Activated CD4-positive, alpha-beta T cell treated with anti-CD3 and anti-CD28 coated beads, Interleukin-2, amount 10 ng/mL, durations not matched to agents 7 days and 5 days (primary cell): Measurements from ENCODE around the gene SIGLEC7. TPM values are rescaled to one million over a fixed set of nuclear protein-coding genes. Genes with fewer than 3 reads are reported as not detected.
"Not testable (repeated sequence)": the region's sequence is repeated elsewhere in the genome, so short reads cannot be mapped to it uniquely, and the experiment has no call there.

Experiments
- CTCF ChIA-PET: fragments of 350-600 bp; sonication (Branson Sonifier 250); formaldehyde crosslinking; loops from one replicate; lab custom pipeline; 2021; ENCODE audit warnings: antibody characterized with exemption; lab: Charles Lee
- POLR2A ChIA-PET: fragments of 350-600 bp; sonication (Branson Sonifier 250); formaldehyde crosslinking; loops from one replicate; lab custom pipeline; 2021; ENCODE audit warnings: antibody characterized with exemption; lab: Charles Lee
- DNase-seq: peaks from one replicate; pipeline ENCODE4 v3.0.0-alpha.2; 2020
- H3K27ac Mint-ChIP-seq: one replicate; pipeline ENCODE4 v1.8.0; 2021; ENCODE audit warnings: mild to moderate bottlenecking, moderate library complexity, mixed read lengths
- H3K27me3 Mint-ChIP-seq: one replicate; pipeline ENCODE4 v1.8.0; 2021; ENCODE audit warnings: mixed read lengths
- H3K36me3 Mint-ChIP-seq: one replicate; pipeline ENCODE4 v1.8.0; 2021; ENCODE audit warnings: low read depth, mixed read lengths
- H3K4me1 Mint-ChIP-seq: one replicate; pipeline ENCODE4 v1.8.0; 2021; ENCODE audit warnings: mixed read lengths
- H3K4me3 Mint-ChIP-seq: one replicate; pipeline ENCODE4 v1.8.0; 2021; ENCODE audit warnings: mild to moderate bottlenecking, moderate library complexity, mixed read lengths
- H3K9me3 Mint-ChIP-seq: one replicate; pipeline ENCODE4 v1.8.0; 2021; ENCODE audit warnings: mixed read lengths
- total RNA-seq, 2 experiments: library from RNA; stranded (reverse); gene quantifications; one replicate each; pipeline ENCODE4 v1.2.3, GENCODE V29; 2021

The SIGLEC7 gene
- total RNA-seq, 2 experiments from 2014 or later, result not detected

- no peak for DNase-seq
- Mint-ChIP-seq H3K4me3 (peak overlapping the region; percentile 71), H3K4me1 (peaks cover 36% of the 10 kb centered on the region), H3K27ac (peak overlapping the region; percentile 54), H3K9me3 (no peaks in the 10 kb centered on the region), H3K36me3 (no peaks in the 10 kb centered on the region), H3K27me3 (peaks cover 20% of the 10 kb centered on the region)
- ChIA-PET POLR2A (no interaction called here), CTCF (interaction anchor here (1.2 kb wide), 1 partner anchor 75 kb away, joined by 3 read pairs; no protein-coding TSS in a partner anchor)
These were observed 26.6 kb downstream of the SIGLEC7 start for GRCh38 chr19:51168564-51169282.

- Mint-ChIP-seq H3K4me1 (peaks cover 31% of the 10 kb centered on the region), H3K27me3 (peaks cover 20% of the 10 kb centered on the region)
- H3K4me3 Mint-ChIP-seq, H3K27ac Mint-ChIP-seq, H3K9me3 Mint-ChIP-seq, POLR2A ChIA-PET, H3K36me3 Mint-ChIP-seq: not testable (repeated sequence)
- CTCF ChIA-PET, result interaction anchor here (0.6 kb wide), 1 partner anchor 1657 kb away, joined by 3 read pairs; no protein-coding TSS in a partner anchor
- peak; percentile 66 for DNase-seq
These were observed 27.3 kb downstream of the SIGLEC7 start for GRCh38 chr19:51169283-51169918.

GRCh38 chr19:51172223-51172622 lies 30.1 kb downstream of the SIGLEC7 start:
- Mint-ChIP-seq H3K9me3 (no peaks in the 10 kb centered on the region), H3K4me1 (peaks cover 21% of the 10 kb centered on the region), H3K4me3 (no peak overlapping the region), H3K27me3 (peaks cover 18% of the 10 kb centered on the region), H3K27ac (no peak overlapping the region), H3K36me3 (no peaks in the 10 kb centered on the region)
- ChIA-PET POLR2A (no interaction called here), CTCF (no interaction called here)
- DNase-seq, result no peak

GRCh38 chr19:51173681-51174080 lies 31.6 kb downstream of the SIGLEC7 start:
- Mint-ChIP-seq H3K27ac (no peak overlapping the region), H3K9me3 (no peaks in the 10 kb centered on the region), H3K4me3 (no peak overlapping the region), H3K4me1 (peaks cover 6% of the 10 kb centered on the region), H3K27me3 (peaks cover 14% of the 10 kb centered on the region), H3K36me3 (no peaks in the 10 kb centered on the region)
- CTCF ChIA-PET, result no interaction called here
- POLR2A ChIA-PET, result no interaction called here
- no peak for DNase-seq

GRCh38 chr19:51179256-51179655 lies 37.2 kb downstream of the SIGLEC7 start:
- CTCF ChIA-PET, result no interaction called here

GRCh38 chr19:51181377-51181912 lies 39.3 kb downstream of the SIGLEC7 start:
- ChIA-PET POLR2A (no interaction called here), CTCF (no interaction called here)
- Mint-ChIP-seq H3K9me3 (no peaks in the 10 kb centered on the region), H3K36me3 (no peaks in the 10 kb centered on the region), H3K4me3 (no peak overlapping the region), H3K4me1 (peaks cover 9% of the 10 kb centered on the region), H3K27ac (no peak overlapping the region), H3K27me3 (peaks cover 11% of the 10 kb centered on the region)
- DNase-seq, result no peak

More at GRCh38 chr19:51179256-51179655, 37.2 kb downstream of the SIGLEC7 start:
- H3K4me3 Mint-ChIP-seq, result no peak overlapping the region
- DNase-seq, result no peak
- H3K4me1 Mint-ChIP-seq, result peaks cover 6% of the 10 kb centered on the region
- peaks cover 4% of the 10 kb centered on the region for H3K27me3 Mint-ChIP-seq
- no peaks in the 10 kb centered on the region for H3K9me3 Mint-ChIP-seq
- H3K27ac Mint-ChIP-seq, result no peak overlapping the region
- H3K36me3 Mint-ChIP-seq, result no peaks in the 10 kb centered on the region
- POLR2A ChIA-PET, result no interaction called here

- Mint-ChIP-seq H3K27ac (no peak overlapping the region), H3K27me3 (peaks cover 11% of the 10 kb centered on the region), H3K4me1 (peaks cover 9% of the 10 kb centered on the region), H3K4me3 (no peak overlapping the region), H3K9me3 (no peaks in the 10 kb centered on the region), H3K36me3 (no peaks in the 10 kb centered on the region)
- ChIA-PET POLR2A (no interaction called here), CTCF (no interaction called here)
- DNase-seq, result no peak
These were observed 39.9 kb downstream of the SIGLEC7 start for GRCh38 chr19:51181913-51182419.

- no peak overlapping the region for H3K27ac Mint-ChIP-seq
- peaks cover 11% of the 10 kb centered on the region for H3K27me3 Mint-ChIP-seq
- CTCF ChIA-PET, result no interaction called here
- H3K36me3 Mint-ChIP-seq, result no peaks in the 10 kb centered on the region
- H3K4me3 Mint-ChIP-seq, result no peak overlapping the region
- POLR2A ChIA-PET, result no interaction called here
- H3K9me3 Mint-ChIP-seq, result no peaks in the 10 kb centered on the region
- no peak for DNase-seq
- H3K4me1 Mint-ChIP-seq, result peaks cover 9% of the 10 kb centered on the region
These were observed 41.5 kb downstream of the SIGLEC7 start for GRCh38 chr19:51183629-51184028.

- Mint-ChIP-seq H3K36me3 (no peaks in the 10 kb centered on the region), H3K27ac (no peak overlapping the region), H3K4me3 (no peak overlapping the region), H3K27me3 (peaks cover 11% of the 10 kb centered on the region), H3K9me3 (no peaks in the 10 kb centered on the region), H3K4me1 (peaks cover 9% of the 10 kb centered on the region)
- CTCF ChIA-PET, result no interaction called here
- DNase-seq, result no peak
- POLR2A ChIA-PET, result no interaction called here
These were observed 43.2 kb downstream of the SIGLEC7 start for GRCh38 chr19:51185069-51185867.

GRCh38 chr19:51185868-51186215 lies 43.7 kb downstream of the SIGLEC7 start:
- POLR2A ChIA-PET, result no interaction called here
- Mint-ChIP-seq H3K27me3 (peaks cover 11% of the 10 kb centered on the region), H3K4me1 (peaks cover 9% of the 10 kb centered on the region), H3K36me3 (no peaks in the 10 kb centered on the region), H3K9me3 (no peaks in the 10 kb centered on the region), H3K4me3 (no peak overlapping the region), H3K27ac (no peak overlapping the region)
- CTCF ChIA-PET, result no interaction called here
- DNase-seq, result no peak

GRCh38 chr19:51186323-51186722 lies 44.2 kb downstream of the SIGLEC7 start:
- DNase-seq, result no peak
- Mint-ChIP-seq H3K9me3 (no peaks in the 10 kb centered on the region), H3K27ac (peak overlapping the region; percentile 68), H3K4me3 (no peak overlapping the region), H3K36me3 (no peaks in the 10 kb centered on the region), H3K27me3 (peaks cover 11% of the 10 kb centered on the region), H3K4me1 (peaks cover 9% of the 10 kb centered on the region)
- POLR2A ChIA-PET, result interaction anchor here (0.6 kb wide), 1 partner anchor 165 kb away, joined by 3 read pairs; no protein-coding TSS in a partner anchor
- CTCF ChIA-PET, result no interaction called here

GRCh38 chr19:51187395-51188226 lies 45.5 kb downstream of the SIGLEC7 start:
- peaks cover 11% of the 10 kb centered on the region for H3K27me3 Mint-ChIP-seq
- H3K9me3 Mint-ChIP-seq, result no peaks in the 10 kb centered on the region
- H3K36me3 Mint-ChIP-seq, result no peaks in the 10 kb centered on the region
- H3K4me3 Mint-ChIP-seq, result no peak overlapping the region
- H3K27ac Mint-ChIP-seq, result no peak overlapping the region
- ChIA-PET POLR2A (no interaction called here), CTCF (no interaction called here)
- DNase-seq, result no peak
- peaks cover 9% of the 10 kb centered on the region for H3K4me1 Mint-ChIP-seq
